AG10803 (cell line): ENCODE data around the gene MMP23B.
"Not testable (repeated sequence)": the region's sequence is repeated elsewhere in the genome, so short reads cannot be mapped to it uniquely, and the experiment has no call there.

Experiments used
- DNase-seq: peaks from one replicate; pipeline ENCODE4 v3.0.0; 2010; ENCODE audit warnings: low read depth
- H3K4me3 ChIP-seq: 2 replicates; pipeline ENCODE4 v1.5.1; 2011; ENCODE audit warnings: mild to moderate bottlenecking, low read length, control low read depth
- TF ChIP-seq, protein P1 (sequence below): conservative IDR thresholded peaks from 2 replicates; pipeline ENCODE4 v1.5.1; 2011; ENCODE audit warnings: mild to moderate bottlenecking, low read length, control low read depth, inconsistent platforms

The MMP23B gene

DNA sequence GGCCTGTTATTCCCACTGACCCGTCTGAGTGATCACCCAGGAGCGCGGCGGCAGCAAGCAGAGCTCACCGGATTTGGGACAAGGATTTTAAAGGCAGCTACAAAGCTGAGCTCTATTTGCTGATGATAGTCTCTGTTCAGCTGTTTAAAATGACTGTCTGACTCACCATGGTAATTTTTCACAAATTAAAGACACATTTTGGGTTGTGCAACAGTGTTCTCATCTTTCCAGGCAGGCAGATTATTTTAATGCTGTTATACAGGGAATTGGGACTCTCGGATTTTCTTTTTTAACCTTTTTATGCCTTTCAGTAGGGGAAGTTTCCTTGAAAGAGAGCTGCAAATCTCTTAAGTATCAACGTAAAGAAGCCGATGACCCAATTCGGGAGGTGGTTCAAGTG, 30.4 kb downstream of the MMP23B start:
- DNase-seq = peak; percentile 63
- H3K4me3 ChIP-seq = peak overlapping the region; percentile 17

DNA sequence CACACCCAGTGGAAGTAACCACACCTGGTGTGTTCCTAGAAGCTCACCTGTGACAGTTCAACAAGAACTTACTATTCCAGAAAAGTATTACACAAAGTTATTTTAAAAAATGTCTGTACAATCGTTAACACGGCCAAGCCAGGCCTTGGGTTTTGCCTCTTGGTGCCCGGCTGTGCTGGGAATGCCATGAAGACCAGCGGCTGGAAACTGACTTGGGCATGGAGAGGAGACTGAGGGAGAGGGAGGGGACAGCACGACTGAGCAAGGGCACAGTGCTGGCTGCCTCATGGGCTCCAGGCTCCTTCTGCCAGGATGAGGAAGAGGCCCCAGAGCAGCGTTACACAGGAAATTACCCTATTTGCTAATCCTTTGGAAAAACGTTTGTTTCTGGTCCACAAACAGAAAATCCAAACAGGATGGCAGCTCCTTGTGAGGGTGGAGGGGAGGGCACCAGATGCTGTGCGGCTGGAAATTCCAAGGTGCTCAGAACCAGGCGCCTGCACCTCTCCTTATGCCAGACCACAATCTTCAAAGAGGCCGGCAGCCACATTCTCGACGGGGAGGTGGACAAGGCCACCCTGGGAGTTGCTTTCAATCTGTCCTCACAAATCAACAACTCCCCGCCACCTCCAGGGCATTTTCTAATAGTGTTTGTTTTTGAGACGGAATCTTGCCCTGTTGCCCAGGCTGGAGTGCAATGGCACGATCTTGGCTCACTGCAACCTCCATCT, 31.0 kb downstream of the MMP23B start:
- peak; percentile 58 for DNase-seq
- H3K4me3 ChIP-seq = peak overlapping the region; percentile 17

GRCh38 chr1:1664318-1664717, 32.3 kb downstream of the MMP23B start:
- not testable (repeated sequence) for H3K4me3 ChIP-seq, DNase-seq

GRCh38 chr1:1664941-1665814, 33.2 kb downstream of the MMP23B start:
- H3K4me3 ChIP-seq = no peak overlapping the region
- DNase-seq = no peak
- TF ChIP-seq, protein P1, sequence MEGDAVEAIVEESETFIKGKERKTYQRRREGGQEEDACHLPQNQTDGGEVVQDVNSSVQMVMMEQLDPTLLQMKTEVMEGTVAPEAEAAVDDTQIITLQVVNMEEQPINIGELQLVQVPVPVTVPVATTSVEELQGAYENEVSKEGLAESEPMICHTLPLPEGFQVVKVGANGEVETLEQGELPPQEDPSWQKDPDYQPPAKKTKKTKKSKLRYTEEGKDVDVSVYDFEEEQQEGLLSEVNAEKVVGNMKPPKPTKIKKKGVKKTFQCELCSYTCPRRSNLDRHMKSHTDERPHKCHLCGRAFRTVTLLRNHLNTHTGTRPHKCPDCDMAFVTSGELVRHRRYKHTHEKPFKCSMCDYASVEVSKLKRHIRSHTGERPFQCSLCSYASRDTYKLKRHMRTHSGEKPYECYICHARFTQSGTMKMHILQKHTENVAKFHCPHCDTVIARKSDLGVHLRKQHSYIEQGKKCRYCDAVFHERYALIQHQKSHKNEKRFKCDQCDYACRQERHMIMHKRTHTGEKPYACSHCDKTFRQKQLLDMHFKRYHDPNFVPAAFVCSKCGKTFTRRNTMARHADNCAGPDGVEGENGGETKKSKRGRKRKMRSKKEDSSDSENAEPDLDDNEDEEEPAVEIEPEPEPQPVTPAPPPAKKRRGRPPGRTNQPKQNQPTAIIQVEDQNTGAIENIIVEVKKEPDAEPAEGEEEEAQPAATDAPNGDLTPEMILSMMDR = no peak

- H3K4me3 ChIP-seq = no peak overlapping the region
- TF ChIP-seq, protein P1 = peak; percentile 37
- DNase-seq = no peak
Measured at GRCh38 chr1:1665815-1666251, 33.9 kb downstream of the MMP23B start.

DNA sequence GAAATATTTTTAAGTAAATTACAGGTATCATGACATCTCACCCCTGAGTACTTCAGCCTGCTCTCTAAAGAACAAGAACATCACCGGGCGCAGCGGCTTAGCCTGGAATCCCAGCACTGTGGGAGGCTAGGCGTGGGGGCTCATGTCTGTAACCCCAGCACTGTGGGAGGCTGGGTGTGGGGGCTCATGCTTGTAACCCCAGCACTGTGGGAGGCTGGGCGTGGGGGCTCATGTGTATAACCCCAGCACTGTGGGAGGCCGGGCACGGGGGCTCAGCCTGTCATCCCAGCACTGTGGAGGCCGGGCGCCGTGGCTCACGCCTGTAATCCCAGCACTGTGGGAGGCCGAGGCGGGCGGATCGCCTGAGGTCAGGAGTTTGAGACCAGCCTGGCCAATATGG, 34.6 kb downstream of the MMP23B start:
- TF ChIP-seq, protein P1 = no peak
- H3K4me3 ChIP-seq = no peak overlapping the region
- no peak for DNase-seq

GRCh38 chr1:1669468-1670440, 37.8 kb downstream of the MMP23B start:
- TF ChIP-seq, protein P1 = no peak
- DNase-seq = no peak
- no peak overlapping the region for H3K4me3 ChIP-seq

GRCh38 chr1:1670866-1671265, 38.9 kb downstream of the MMP23B start:
- no peak overlapping the region for H3K4me3 ChIP-seq
- TF ChIP-seq, protein P1 = no peak
- no peak for DNase-seq
